Parathyroid adenoma (tissue), 2 donors: ENCODE results near the gene PRMT9.

Experiments used
- H2AFZ ChIP-seq: fragments of 300-600 bp; sonication (generic); one replicate; pipeline ENCODE4 v1.7.0; 2017; ENCODE audit warnings: antibody characterized with exemption, mild to moderate bottlenecking
- H3K27ac ChIP-seq: fragments of 300-600 bp; sonication (generic); one replicate; pipeline ENCODE4 v1.7.0; 2017
- H3K27me3 ChIP-seq: fragments of 300-600 bp; sonication (generic); one replicate; pipeline ENCODE4 v1.7.0; 2017; ENCODE audit warnings: low read length; ENCODE audit not compliant: control insufficient read depth, insufficient read depth
- H3K36me3 ChIP-seq: fragments of 300-600 bp; sonication (generic); one replicate; pipeline ENCODE4 v1.7.0; 2017; ENCODE audit warnings: low read length; ENCODE audit not compliant: control insufficient read depth, insufficient read depth
- H3K4me1 ChIP-seq: fragments of 300-600 bp; sonication (generic); one replicate; pipeline ENCODE4 v1.7.0; 2017; ENCODE audit warnings: control low read depth
- H3K4me2 ChIP-seq: fragments of 300-600 bp; sonication (generic); one replicate; pipeline ENCODE4 v1.7.0; 2017; ENCODE audit warnings: low read length
- H3K4me3 ChIP-seq: fragments of 300-600 bp; sonication (generic); one replicate; pipeline ENCODE4 v1.7.0; 2017; ENCODE audit warnings: low read depth, low read length
- H3K79me2 ChIP-seq: fragments of 300-600 bp; sonication (generic); one replicate; pipeline ENCODE4 v1.7.0; 2017; ENCODE audit warnings: control low read depth
- H3K9ac ChIP-seq: fragments of 300-600 bp; sonication (generic); one replicate; pipeline ENCODE4 v1.7.0; 2017; ENCODE audit warnings: mild to moderate bottlenecking
- H3K9me3 ChIP-seq: fragments of 300-600 bp; sonication (generic); one replicate; pipeline ENCODE4 v1.7.0; 2017; ENCODE audit warnings: low read length; ENCODE audit not compliant: control insufficient read depth
- TF ChIP-seq, protein P1 (sequence below): fragments of 300-600 bp; sonication (generic); IDR thresholded peaks from one replicate; pipeline ENCODE4 v1.7.0; 2017; ENCODE audit warnings: antibody characterized with exemption, mild to moderate bottlenecking
- donor health status: primary hyperparathyroidism.

PRMT9 gene

DNA sequence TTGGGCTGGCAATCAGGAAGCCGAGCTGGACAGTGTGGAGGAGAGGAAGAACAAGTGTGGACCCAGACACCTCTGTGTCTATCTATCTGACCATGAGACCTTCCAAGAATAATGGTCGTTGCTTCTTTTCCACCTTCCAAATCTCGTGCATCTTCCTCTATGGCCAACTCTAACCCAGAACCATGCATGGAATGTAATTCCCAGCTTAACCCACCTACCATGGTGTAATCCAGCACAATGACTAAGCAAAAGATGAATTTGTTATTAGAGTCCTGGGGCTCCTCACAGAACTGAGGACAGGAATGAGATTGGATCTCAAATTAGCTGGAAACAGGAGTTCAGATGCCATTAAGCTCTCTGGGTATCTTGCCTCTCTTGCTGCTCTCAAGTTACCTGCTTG, 84.2 kb downstream of the PRMT9 start:
- H3K9me3 ChIP-seq: no peaks in the 10 kb centered on the region
- peaks cover 30% of the 10 kb centered on the region for H3K4me1 ChIP-seq
- peak overlapping the region; percentile 2 for H3K4me3 ChIP-seq
- no peaks in the 10 kb centered on the region for H3K27me3 ChIP-seq
- TF ChIP-seq, protein P1, sequence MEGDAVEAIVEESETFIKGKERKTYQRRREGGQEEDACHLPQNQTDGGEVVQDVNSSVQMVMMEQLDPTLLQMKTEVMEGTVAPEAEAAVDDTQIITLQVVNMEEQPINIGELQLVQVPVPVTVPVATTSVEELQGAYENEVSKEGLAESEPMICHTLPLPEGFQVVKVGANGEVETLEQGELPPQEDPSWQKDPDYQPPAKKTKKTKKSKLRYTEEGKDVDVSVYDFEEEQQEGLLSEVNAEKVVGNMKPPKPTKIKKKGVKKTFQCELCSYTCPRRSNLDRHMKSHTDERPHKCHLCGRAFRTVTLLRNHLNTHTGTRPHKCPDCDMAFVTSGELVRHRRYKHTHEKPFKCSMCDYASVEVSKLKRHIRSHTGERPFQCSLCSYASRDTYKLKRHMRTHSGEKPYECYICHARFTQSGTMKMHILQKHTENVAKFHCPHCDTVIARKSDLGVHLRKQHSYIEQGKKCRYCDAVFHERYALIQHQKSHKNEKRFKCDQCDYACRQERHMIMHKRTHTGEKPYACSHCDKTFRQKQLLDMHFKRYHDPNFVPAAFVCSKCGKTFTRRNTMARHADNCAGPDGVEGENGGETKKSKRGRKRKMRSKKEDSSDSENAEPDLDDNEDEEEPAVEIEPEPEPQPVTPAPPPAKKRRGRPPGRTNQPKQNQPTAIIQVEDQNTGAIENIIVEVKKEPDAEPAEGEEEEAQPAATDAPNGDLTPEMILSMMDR: no peak
- no peaks in the 10 kb centered on the region for H3K36me3 ChIP-seq
- no peak overlapping the region for H3K4me2 ChIP-seq
- peak overlapping the region; percentile 7 for H2AFZ ChIP-seq
- H3K9ac ChIP-seq: no peak overlapping the region
- H3K27ac ChIP-seq: peak overlapping the region; percentile 93
- H3K79me2 ChIP-seq: peaks cover 6% of the 10 kb centered on the region

DNA sequence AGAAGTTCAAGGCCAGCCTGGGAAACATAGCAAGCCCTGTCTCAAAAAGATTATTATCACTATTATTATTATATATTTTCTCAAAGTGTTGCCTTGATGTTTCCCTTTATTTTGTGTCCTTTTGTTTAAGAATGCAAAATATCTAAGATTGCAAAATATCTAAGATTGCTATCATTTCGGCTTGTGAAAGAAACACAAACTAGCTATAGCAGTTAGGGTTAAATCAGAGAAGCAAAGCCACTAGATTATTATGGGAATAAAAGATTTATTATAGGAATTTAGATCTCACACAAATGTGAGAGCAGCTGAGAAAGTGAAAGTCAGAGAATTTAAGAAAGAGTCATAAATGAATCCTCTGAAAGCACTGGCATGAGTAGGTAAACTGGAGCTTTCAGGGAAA, 84.8 kb downstream of the PRMT9 start:
- H3K4me2 ChIP-seq: no peak overlapping the region
- TF ChIP-seq, protein P1: no peak
- H3K9ac ChIP-seq: no peak overlapping the region
- peaks cover 6% of the 10 kb centered on the region for H3K79me2 ChIP-seq
- H3K4me3 ChIP-seq: no peak overlapping the region
- H3K27me3 ChIP-seq: no peaks in the 10 kb centered on the region
- peak overlapping the region; percentile 93 for H3K27ac ChIP-seq
- H3K36me3 ChIP-seq: no peaks in the 10 kb centered on the region
- H3K4me1 ChIP-seq: peaks cover 30% of the 10 kb centered on the region
- peak overlapping the region; percentile 2 for H2AFZ ChIP-seq
- no peaks in the 10 kb centered on the region for H3K9me3 ChIP-seq

DNA sequence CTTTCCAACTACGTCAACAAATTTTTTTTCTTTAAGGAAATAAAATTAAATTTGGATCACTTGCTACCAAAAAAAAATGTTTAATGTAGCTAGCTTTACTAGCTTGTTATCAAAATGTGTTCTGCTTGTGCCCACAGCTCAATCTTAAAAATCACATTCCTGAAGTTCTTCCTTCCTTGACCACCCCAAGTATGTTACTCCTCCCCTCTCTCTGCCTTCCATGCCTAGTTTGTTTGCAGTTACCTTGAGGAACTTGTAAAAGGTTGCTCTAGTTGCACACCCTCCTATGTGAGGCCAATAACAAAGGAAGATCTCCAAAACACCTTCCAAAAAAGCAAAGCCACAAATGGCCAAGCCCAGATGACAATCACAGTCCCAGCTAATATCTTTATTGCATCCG, 86.4 kb downstream of the PRMT9 start:
- no peaks in the 10 kb centered on the region for H3K36me3 ChIP-seq
- peak overlapping the region; percentile 55 for H3K4me3 ChIP-seq
- H3K9ac ChIP-seq: no peak overlapping the region
- no peaks in the 10 kb centered on the region for H3K9me3 ChIP-seq
- no peak overlapping the region for H2AFZ ChIP-seq
- peaks cover 2% of the 10 kb centered on the region for H3K79me2 ChIP-seq
- TF ChIP-seq, protein P1: no peak
- peak overlapping the region; percentile 54 for H3K4me2 ChIP-seq
- peak overlapping the region; percentile 93 for H3K27ac ChIP-seq
- no peaks in the 10 kb centered on the region for H3K27me3 ChIP-seq
- peaks cover 30% of the 10 kb centered on the region for H3K4me1 ChIP-seq

DNA sequence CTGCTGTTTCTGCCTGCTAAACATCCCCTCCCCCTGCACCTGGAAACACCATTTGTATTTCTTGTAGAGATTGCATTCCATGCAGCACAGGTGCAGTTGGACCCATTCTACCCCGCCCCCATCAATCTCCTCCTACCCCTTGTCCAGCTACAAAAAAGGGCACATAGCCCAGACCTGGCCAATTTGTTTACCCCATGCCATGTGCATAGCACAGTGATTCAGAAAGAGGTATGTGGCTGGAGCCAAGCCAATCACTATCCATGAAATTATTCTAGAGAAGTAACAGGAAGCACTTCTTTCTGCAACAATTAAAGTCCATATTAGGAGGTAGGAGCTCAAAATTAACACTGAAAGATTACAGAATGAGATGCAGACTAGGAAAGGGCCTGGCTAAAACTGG, 87.0 kb downstream of the PRMT9 start:
- Histone ChIP-seq H3K9me3 (no peaks in the 10 kb centered on the region), H3K27me3 (no peaks in the 10 kb centered on the region), H3K36me3 (no peaks in the 10 kb centered on the region), H3K27ac (peak overlapping the region; percentile 93), H3K4me2 (peak overlapping the region; percentile 54), H3K79me2 (peaks cover 2% of the 10 kb centered on the region), H3K9ac (no peak overlapping the region), H2AFZ (no peak overlapping the region), H3K4me3 (peak overlapping the region; percentile 55), H3K4me1 (peaks cover 30% of the 10 kb centered on the region)
- TF ChIP-seq, protein P1: no peak

DNA sequence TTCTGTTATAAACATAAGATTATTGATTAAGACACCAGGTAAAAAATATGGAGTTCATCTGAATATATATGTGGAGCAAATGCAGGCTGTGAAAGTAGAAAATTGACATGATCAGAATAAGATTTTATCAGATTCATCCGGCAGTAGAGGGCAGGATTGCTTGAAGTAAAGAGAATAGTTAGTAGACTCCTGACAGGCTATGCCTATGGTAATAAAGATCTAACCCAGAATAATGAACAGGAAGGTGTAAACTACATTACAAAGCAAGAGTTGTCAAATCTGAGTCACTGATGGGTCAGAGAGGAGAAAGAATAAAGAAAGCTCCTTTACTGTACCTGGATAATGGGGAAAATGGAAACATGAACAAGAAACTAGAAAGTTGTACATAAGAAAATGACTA, 87.6 kb downstream of the PRMT9 start:
- no peak overlapping the region for H3K9ac ChIP-seq
- TF ChIP-seq, protein P1: peak; percentile 14
- H3K36me3 ChIP-seq: no peaks in the 10 kb centered on the region
- peak overlapping the region; percentile 55 for H3K4me3 ChIP-seq
- H2AFZ ChIP-seq: no peak overlapping the region
- peaks cover 30% of the 10 kb centered on the region for H3K4me1 ChIP-seq
- no peaks in the 10 kb centered on the region for H3K9me3 ChIP-seq
- H3K4me2 ChIP-seq: peak overlapping the region; percentile 54
- no peaks in the 10 kb centered on the region for H3K27me3 ChIP-seq
- H3K27ac ChIP-seq: peak overlapping the region; percentile 93
- H3K79me2 ChIP-seq: peaks cover 2% of the 10 kb centered on the region
